GM10266 (cell line): ENCODE measurements around the gene SMCO2.

ENCODE experiments used
- DNase-seq: peaks from one replicate; pipeline ENCODE4 v3.0.0; 2012; ENCODE audit errors: extremely low spot score
- CTCF ChIP-seq: IDR thresholded peaks from 2 replicates; pipeline ENCODE4 v1.5.1; 2012; ENCODE audit warnings: mild to moderate bottlenecking, low read depth; ENCODE audit not compliant: control insufficient read depth, insufficient read depth; ENCODE audit errors: missing control alignments

SMCO2 gene

GRCh38 chr12:27425306-27425705 lies 21.2 kb upstream of the SMCO2 start:
- no peak for DNase-seq
- no peak for TF ChIP-seq CTCF

- TF ChIP-seq CTCF, result no peak
- no peak for DNase-seq
Observed at GRCh38 chr12:27426743-27427487, 19.6 kb upstream of the SMCO2 start.

GRCh38 chr12:27427824-27428223 lies 18.7 kb upstream of the SMCO2 start:
- DNase-seq, result no peak
- TF ChIP-seq CTCF, result no peak

- DNase-seq, result no peak
- TF ChIP-seq CTCF, result no peak
Observed at GRCh38 chr12:27428466-27428865, 18.1 kb upstream of the SMCO2 start.

- no peak for DNase-seq
- TF ChIP-seq CTCF, result no peak
Observed at GRCh38 chr12:27429606-27430005, 16.9 kb upstream of the SMCO2 start.

GRCh38 chr12:27431185-27431584 lies 15.4 kb upstream of the SMCO2 start:
- no peak for TF ChIP-seq CTCF
- DNase-seq, result no peak

GRCh38 chr12:27434673-27435565 lies 11.6 kb upstream of the SMCO2 start:
- TF ChIP-seq CTCF, result peak; percentile 57
- peak; percentile 29 for DNase-seq
